Aorta (tissue), 5 donors: ENCODE data around the gene PAX1. TPM values are rescaled to one million over a fixed set of nuclear protein-coding genes. Genes with fewer than 3 reads are reported as not detected.

Experiments used
- ATAC-seq: fragments of 200-7000 bp; cut with Tn5 transposase; one replicate; pipeline ENCODE4 v1.9.1; 2022; ENCODE audit warnings: moderate library complexity; ENCODE audit not compliant: low FRiP score
- DNase-seq, 2 donors: peaks; one replicate each; pipeline ENCODE4 v3.0.0-alpha.2; 2020
- H3K27ac ChIP-seq, 2 donors: one replicate each; pipeline ENCODE4 v1.5.1; 2013; ENCODE audit warnings: low read length in 2 of 2, mild to moderate bottlenecking in 2 of 2, moderate library complexity in 2 of 2, control low read depth in 1 of 2, inconsistent platforms in 1 of 2, low read depth in 1 of 2
- H3K27me3 ChIP-seq, 2 donors: one replicate each; pipeline ENCODE4 v1.6.1; 2013; ENCODE audit warnings: control low read depth in 1 of 2, low read length in 1 of 2, mild to moderate bottlenecking in 1 of 2, moderate library complexity in 1 of 2; ENCODE audit not compliant: insufficient read depth in 2 of 2, control insufficient read depth in 1 of 2
- H3K36me3 ChIP-seq, 2 donors: one replicate each; pipeline ENCODE4 v1.6.1; 2013; ENCODE audit warnings: control low read depth in 1 of 2, low read length in 1 of 2, mild to moderate bottlenecking in 1 of 2; ENCODE audit not compliant: insufficient read depth in 2 of 2, control insufficient read depth in 1 of 2
- H3K4me1 ChIP-seq, 2 donors: one replicate each; pipeline ENCODE4 v1.6.1; 2013; ENCODE audit warnings: low read length in 2 of 2, control low read depth in 1 of 2, mild to moderate bottlenecking in 1 of 2, moderate library complexity in 1 of 2; ENCODE audit not compliant: insufficient read depth in 2 of 2, control insufficient read depth in 1 of 2
- H3K4me3 ChIP-seq, 2 donors: one replicate each; pipeline ENCODE4 v1.5.1; 2013; ENCODE audit warnings: low read length in 2 of 2, control low read depth in 1 of 2, mild to moderate bottlenecking in 1 of 2
- H3K9me3 ChIP-seq: one replicate; pipeline ENCODE4 v1.6.1; 2013; ENCODE audit warnings: mild to moderate bottlenecking, low read length; ENCODE audit not compliant: control insufficient read depth
- WGBS, 2 donors: extraction: QIAGEN DNeasy Blood & Tissue Kit; methylation state at CpG; one replicate each; pipeline ENCODE4 v1.1.7; 2013; 5-methylcytosine and 5-hydroxymethylcytosine counted together
- intact Hi-C, 2 donors: fragments of 100-400 bp; cut with DNase I; formaldehyde crosslinking; loops; one replicate each; pipeline versions ENCODE4 v1.14.2 to v1.15.0; 2022
- polyA plus RNA-seq, 2 donors: library from polyadenylated mRNA; stranded (reverse); fragments of 200-250 nt; gene quantifications; one replicate each; pipeline ENCODE4 v1.2.3, GENCODE V29; 2013
- total RNA-seq, 2 donors: library from RNA; stranded (reverse); fragmentation: NEBNext Ultra II Directional; extraction: Animal tissue kit (Norgen Biotek cat#: 25700); gene quantifications; one replicate each; pipeline ENCODE4 v1.2.1, GENCODE V29; 2021
- donor health status: healthy with polysubstance abuse.
- donor health status: Bipolar disorder and iron deficiency.
- donor health status: DM: no; HTN: no; CAD: no.
- donor health status: DM: no; HTN: no; CAD: no.
- donor health status: DM: yes; HTN: yes; CAD: no.

PAX1 gene
- total and polyA plus RNA-seq, 4 donors = not detected

GRCh38 chr20:21762646-21763045, 57.2 kb downstream of the PAX1 start:
- Histone ChIP-seq H3K27ac (no peak overlapping the region), H3K36me3 (no peaks in the 10 kb centered on the region), H3K27me3 (no peaks in the 10 kb centered on the region), H3K9me3 (peaks cover 3% of the 10 kb centered on the region), H3K4me3 (no peak overlapping the region), H3K4me1 (no peaks in the 10 kb centered on the region)
- ATAC-seq (no peak), DNase-seq (no peak)
- intact Hi-C loops = no loop called here
- 51 to 67% methylated on average over 2 of the region's 2 CpGs for WGBS, 2 donors

DNA sequence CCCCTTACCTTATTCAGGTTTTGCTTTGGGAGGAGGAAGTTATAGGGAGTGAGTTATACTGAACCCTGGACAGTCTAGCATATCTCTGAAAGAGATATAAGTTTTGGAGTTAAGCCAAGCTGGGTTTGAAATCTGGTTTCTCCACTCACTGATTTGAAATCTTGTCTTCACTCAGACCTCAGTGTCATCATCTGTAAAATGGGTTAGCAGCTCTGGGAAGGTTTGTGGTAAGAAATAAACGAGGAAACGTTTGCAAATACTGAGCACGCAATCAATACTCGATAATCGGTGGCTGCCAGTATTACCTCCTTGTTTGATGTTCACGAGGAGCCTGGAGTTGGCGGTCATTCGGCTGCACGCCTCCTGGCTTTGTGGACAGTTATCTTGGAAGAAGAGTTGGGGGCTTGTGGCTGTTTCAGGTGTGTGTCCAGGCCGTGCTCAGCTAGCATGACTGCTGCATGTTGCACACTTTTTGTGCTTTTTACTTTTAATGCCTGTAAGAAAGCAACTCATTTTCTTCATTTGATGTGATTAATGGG, 61.8 kb downstream of the PAX1 start:
- intact Hi-C loops = no loop called here
- Histone ChIP-seq H3K27me3 (peaks cover 0 to 2% of the 10 kb centered on the region in 2 donors), H3K27ac (no peak overlapping the region), H3K4me3 (no peak overlapping the region), H3K4me1 (no peaks in the 10 kb centered on the region), H3K36me3 (no peaks in the 10 kb centered on the region), H3K9me3 (peaks cover 3% of the 10 kb centered on the region)
- 70 to 71% methylated on average over 10 of the region's 10 CpGs for WGBS, 2 donors
- no peak for DNase-seq
- no peak for ATAC-seq

DNA sequence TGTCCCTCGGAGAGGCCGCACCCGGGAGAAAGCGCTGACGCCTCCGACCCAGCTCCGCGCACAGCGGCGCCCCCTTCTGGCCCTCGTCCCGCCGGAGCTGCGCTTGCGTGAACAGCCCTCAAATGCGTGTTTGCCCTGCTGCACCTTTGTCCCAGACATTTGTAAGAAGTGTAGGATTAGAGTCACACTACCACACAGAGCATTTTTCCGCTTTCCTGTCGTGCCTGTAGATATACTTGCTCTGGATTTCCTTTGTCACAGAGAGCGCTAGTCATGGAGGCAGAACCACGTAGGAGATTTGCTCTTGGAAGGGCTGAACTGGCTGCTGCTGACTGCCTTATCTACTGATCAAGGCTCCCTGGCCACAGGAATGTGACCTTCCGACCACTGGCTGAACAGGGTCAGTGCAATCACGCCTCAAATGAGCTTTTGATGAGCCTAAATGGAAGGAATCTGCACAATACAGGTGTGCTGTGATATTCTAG, 62.3 kb downstream of the PAX1 start:
- ATAC-seq (no peak), DNase-seq (no peak)
- Histone ChIP-seq H3K9me3 (peaks cover 3% of the 10 kb centered on the region), H3K4me1 (no peaks in the 10 kb centered on the region), H3K4me3 (no peak overlapping the region), H3K27ac (no peak overlapping the region), H3K36me3 (no peaks in the 10 kb centered on the region), H3K27me3 (peaks cover 0 to 2% of the 10 kb centered on the region in 2 donors)
- 2% methylated on average over 22 of the region's 22 CpGs for WGBS, 2 donors
- intact Hi-C loops = no loop called here

Other genes with a start within 250 kb of the PAX1 start
- gene NKX2-2, start 191.6 kb upstream of the PAX1 start, total RNA-seq = not detected
- under 1 TPM in 1 of 2 donors, not detected in 1; 0.15 TPM for gene NKX2-2, start 191.6 kb upstream of the PAX1 start, polyA plus RNA-seq